PC-9 (cell line): ENCODE measurements around the gene MIA. TPM values are rescaled to one million over a fixed set of nuclear protein-coding genes. Genes with fewer than 3 reads are reported as not detected.

Experiments
- BruUV-seq: library from RNA; stranded (reverse); fragments of 400-500 nt; replicated peaks from 2 replicates; lab custom pipeline; 2021; lab: Mats Ljungman, UMichigan
- CTCF ChIA-PET: fragments of 300-600 bp; sonication (Branson Sonifier 250); formaldehyde crosslinking; loops from one replicate; lab custom pipeline; 2022; ENCODE audit warnings: antibody characterized with exemption; lab: Charles Lee
- POLR2A ChIA-PET: fragments of 300-600 bp; sonication (Branson Sonifier 250); formaldehyde crosslinking; loops from one replicate; lab custom pipeline; 2022; ENCODE audit warnings: antibody characterized with exemption; ENCODE audit not compliant: unreplicated experiment; lab: Charles Lee
- DNase-seq, 2 experiments: peaks; one replicate each; pipeline versions ENCODE4 v3.0.0 to v3.0.0-alpha.2; 2015 to 2022; ENCODE audit warnings: mixed read lengths in 1 of 2
- H2AFZ ChIP-seq: fragments of 200-600 bp; sonication (generic); 2 replicates; pipeline ENCODE4 v1.8.1; 2017; ENCODE audit warnings: antibody characterized with exemption
- H3F3A ChIP-seq: fragments of 200-600 bp; sonication (generic); 2 replicates; pipeline ENCODE4 v1.8.1; 2017; ENCODE audit warnings: antibody characterized with exemption, mild to moderate bottlenecking, low read depth; ENCODE audit not compliant: insufficient read depth
- H3K27ac ChIP-seq: fragments of 200-600 bp; sonication (generic); 2 replicates; pipeline ENCODE4 v1.6.1; 2016; ENCODE audit warnings: mixed run types
- H3K27me3 ChIP-seq: fragments of 200-600 bp; sonication (generic); 2 replicates; pipeline ENCODE4 v1.6.1; 2016; ENCODE audit warnings: low read depth, mixed run types; ENCODE audit not compliant: insufficient read depth
- H3K36me3 ChIP-seq: fragments of 200-600 bp; sonication (generic); 2 replicates; pipeline ENCODE4 v1.6.1; 2016; ENCODE audit warnings: low read depth, mixed run types
- H3K4me1 ChIP-seq: fragments of 200-600 bp; sonication (generic); replicated peaks from 2 replicates; pipeline ENCODE4 v1.6.1; 2016; ENCODE audit warnings: mixed run types; ENCODE audit not compliant: insufficient read depth
- H3K4me2 ChIP-seq: fragments of 200-600 bp; sonication (generic); 2 replicates; pipeline ENCODE4 v1.6.1; 2017; ENCODE audit warnings: mixed run types
- H3K4me3 ChIP-seq: fragments of 200-600 bp; sonication (generic); 2 replicates; pipeline ENCODE4 v1.6.1; 2016; ENCODE audit warnings: mixed run types
- H3K79me2 ChIP-seq: fragments of 200-600 bp; sonication (generic); 2 replicates; pipeline ENCODE4 v1.6.1; 2017; ENCODE audit warnings: low read depth, mixed run types
- H3K9me2 ChIP-seq: fragments of 200-600 bp; sonication (generic); 2 replicates; pipeline ENCODE4 v1.8.1; 2017; ENCODE audit warnings: mild to moderate bottlenecking; ENCODE audit not compliant: insufficient read depth
- H3K9me3 ChIP-seq: fragments of 200-600 bp; sonication (generic); 2 replicates; pipeline ENCODE4 v1.8.1; 2016; ENCODE audit warnings: low read depth; ENCODE audit not compliant: insufficient read depth
- H4K20me1 ChIP-seq: fragments of 200-600 bp; sonication (generic); 2 replicates; pipeline ENCODE4 v1.8.1; 2017; ENCODE audit not compliant: insufficient read depth
- EZH2 ChIP-seq: fragments of 200-600 bp; sonication (generic); IDR thresholded peaks from 2 replicates; pipeline ENCODE4 v1.8.0; 2017; ENCODE audit warnings: antibody characterized with exemption, low read depth
- intact Hi-C: fragments of 100-400 bp; cut with micrococcal nuclease; formaldehyde crosslinking; loops from one replicate; pipeline ENCODE4 v1.10.0; 2022; ENCODE audit not compliant: unreplicated experiment
- total RNA-seq: library from RNA; stranded (reverse); gene quantifications from 2 replicates; pipeline ENCODE4 v1.2.3, GENCODE V29; 2021
- TF ChIP-seq, protein P1 (sequence below): fragments of 200-600 bp; sonication (generic); conservative IDR thresholded peaks from 2 replicates; pipeline ENCODE4 v1.6.1; 2017; ENCODE audit warnings: mixed run types, antibody characterized with exemption, mild to moderate bottlenecking, moderate library complexity

Gene MIA
- total RNA-seq, 1 experiment from 2014 or later, result 2.7 TPM

- no TSS peak for BruUV-seq
- intact Hi-C loops, result no loop called here
Observed at GRCh38 chr19:40733149-40733548, 42.2 kb upstream of the MIA start.

GRCh38 chr19:40735013-40735771 is 40.1 kb upstream of the MIA start:
- DNase-seq, result peak in 1 of 2 experiments; percentile 37
- Histone ChIP-seq H3K79me2 (no peaks in the 10 kb centered on the region), H2AFZ (no peak overlapping the region), H4K20me1 (no peaks in the 10 kb centered on the region), H3K27ac (peak overlapping the region; percentile 65), H3F3A (peaks cover 20% of the 10 kb centered on the region), H3K9me3 (no peaks in the 10 kb centered on the region), H3K4me1 (peaks cover 15% of the 10 kb centered on the region), H3K4me3 (no peak overlapping the region), H3K9me2 (no peaks in the 10 kb centered on the region), H3K4me2 (peak overlapping the region; percentile 45; the same call in 1 of the 2 replicates), H3K36me3 (peaks cover 12% of the 10 kb centered on the region; the same call in 1 of the 2 replicates), H3K27me3 (no peaks in the 10 kb centered on the region)
- ChIA-PET CTCF (interaction anchor here (0.6 kb wide), 1 partner anchor 20 kb away, joined by 3 read pairs; no protein-coding TSS in a partner anchor), POLR2A (interaction anchor here (0.5 to 1.4 kb wide), 6 partner anchors 15 to 62 kb away, joined by 3 to 10 read pairs (median 6); partner anchors contain the start of genes ACTMAP, COQ8B, ITPKC and NUMBL)
- BruUV-seq, result no TSS peak
- intact Hi-C loops, result no loop called here
- TF ChIP-seq EZH2, result no peak

More at GRCh38 chr19:40733149-40733548, 42.2 kb upstream of the MIA start:
- Histone ChIP-seq H3K79me2 (no peaks in the 10 kb centered on the region), H3K27me3 (no peaks in the 10 kb centered on the region), H4K20me1 (no peaks in the 10 kb centered on the region), H3K36me3 (peaks cover 18% of the 10 kb centered on the region), H3F3A (peaks cover 9% of the 10 kb centered on the region), H3K4me2 (no peak overlapping the region), H2AFZ (no peak overlapping the region), H3K9me3 (no peaks in the 10 kb centered on the region), H3K27ac (no peak overlapping the region), H3K4me1 (peaks cover 15% of the 10 kb centered on the region), H3K4me3 (no peak overlapping the region), H3K9me2 (no peaks in the 10 kb centered on the region)
- no peak for DNase-seq
- TF ChIP-seq EZH2, result no peak
- TF ChIP-seq, protein P1, sequence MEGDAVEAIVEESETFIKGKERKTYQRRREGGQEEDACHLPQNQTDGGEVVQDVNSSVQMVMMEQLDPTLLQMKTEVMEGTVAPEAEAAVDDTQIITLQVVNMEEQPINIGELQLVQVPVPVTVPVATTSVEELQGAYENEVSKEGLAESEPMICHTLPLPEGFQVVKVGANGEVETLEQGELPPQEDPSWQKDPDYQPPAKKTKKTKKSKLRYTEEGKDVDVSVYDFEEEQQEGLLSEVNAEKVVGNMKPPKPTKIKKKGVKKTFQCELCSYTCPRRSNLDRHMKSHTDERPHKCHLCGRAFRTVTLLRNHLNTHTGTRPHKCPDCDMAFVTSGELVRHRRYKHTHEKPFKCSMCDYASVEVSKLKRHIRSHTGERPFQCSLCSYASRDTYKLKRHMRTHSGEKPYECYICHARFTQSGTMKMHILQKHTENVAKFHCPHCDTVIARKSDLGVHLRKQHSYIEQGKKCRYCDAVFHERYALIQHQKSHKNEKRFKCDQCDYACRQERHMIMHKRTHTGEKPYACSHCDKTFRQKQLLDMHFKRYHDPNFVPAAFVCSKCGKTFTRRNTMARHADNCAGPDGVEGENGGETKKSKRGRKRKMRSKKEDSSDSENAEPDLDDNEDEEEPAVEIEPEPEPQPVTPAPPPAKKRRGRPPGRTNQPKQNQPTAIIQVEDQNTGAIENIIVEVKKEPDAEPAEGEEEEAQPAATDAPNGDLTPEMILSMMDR, result no peak
- ChIA-PET POLR2A (interaction anchor here (0.7 kb wide), 1 partner anchor 18 kb away, joined by 3 read pairs; the partner anchor contains the start of gene SNRPA), CTCF (interaction anchor here (0.6 kb wide), 1 partner anchor 67 kb away, joined by 6 read pairs; no protein-coding TSS in a partner anchor)

DNA sequence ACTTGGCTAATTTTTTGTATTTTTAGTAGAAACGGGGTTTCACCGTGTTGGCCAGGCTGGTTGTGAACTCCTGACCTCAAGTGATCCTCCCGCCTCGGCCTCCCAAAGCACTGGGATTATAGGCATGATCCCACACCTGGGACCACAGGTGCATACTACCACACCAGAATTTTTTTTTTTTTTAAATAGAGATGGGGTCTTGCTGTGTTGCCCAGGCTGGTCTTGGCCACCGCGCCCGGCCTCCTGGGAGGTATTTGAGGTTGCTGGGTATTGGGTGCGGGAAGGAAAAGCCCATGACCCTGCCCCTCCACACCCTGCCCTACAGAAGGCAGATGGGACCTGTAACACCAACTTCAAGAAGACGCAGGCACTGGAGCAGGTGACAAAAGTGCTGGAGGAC is 38.7 kb upstream of the MIA start:
- Histone ChIP-seq H3K79me2 (no peaks in the 10 kb centered on the region), H3F3A (peaks cover 31% of the 10 kb centered on the region), H4K20me1 (no peaks in the 10 kb centered on the region; the same call in 1 of the 2 replicates), H3K36me3 (peaks cover 12% of the 10 kb centered on the region; the same call in 1 of the 2 replicates), H3K4me3 (no peak overlapping the region), H3K4me1 (peaks cover 15% of the 10 kb centered on the region), H3K9me3 (no peaks in the 10 kb centered on the region), H3K27ac (peak overlapping the region; percentile 65), H3K9me2 (no peaks in the 10 kb centered on the region), H3K4me2 (no peak overlapping the region), H2AFZ (no peak overlapping the region), H3K27me3 (no peaks in the 10 kb centered on the region)
- intact Hi-C loops, result loop anchor here (1.0 kb wide), 2 partner anchors 14 to 17 kb away; partner anchors contain the start of gene ACTMAP
- CTCF ChIA-PET, result no interaction called here
- BruUV-seq, result no TSS peak
- POLR2A ChIA-PET, result interaction anchor here (0.7 to 1.4 kb wide), 4 partner anchors 12 to 271 kb away, joined by 5 to 10 read pairs (median 6); partner anchors contain the start of genes ACTMAP and BLVRB
- DNase-seq, result no peak
- no peak for TF ChIP-seq EZH2
- TF ChIP-seq, protein P1, result no peak
